Activated CD4-positive, alpha-beta T cell treated with anti-CD3 and anti-CD28 coated beads for 36 hours (primary cell): ENCODE data around the gene ARHGAP27. TPM values are rescaled to one million over a fixed set of nuclear protein-coding genes. Genes with fewer than 3 reads are reported as not detected.
A peak's percentile ranks its signal among the peaks of the same experiment; 100 is the strongest.
"Not testable (repeated sequence)": the region's sequence is repeated elsewhere in the genome, so short reads cannot be mapped to it uniquely, and the experiment has no call there.

Experiments used
- ATAC-seq: fragments of 200-7000 bp; cut with Tn5 transposase; one replicate; pipeline ENCODE4 v1.10.0; 2021; ENCODE audit warnings: mild to moderate bottlenecking, moderate library complexity
- CTCF ChIA-PET: fragments of 350-600 bp; sonication (Branson Sonifier 250); formaldehyde crosslinking; loops from one replicate; lab custom pipeline; 2021; ENCODE audit warnings: antibody characterized with exemption; lab: Charles Lee
- POLR2A ChIA-PET: fragments of 350-600 bp; sonication (Branson Sonifier 250); formaldehyde crosslinking; loops from one replicate; lab custom pipeline; 2021; ENCODE audit warnings: antibody characterized with exemption, inconsistent platforms; lab: Charles Lee
- DNase-seq: peaks from one replicate; pipeline ENCODE4 v3.0.0-alpha.2; 2020
- H3K27ac Mint-ChIP-seq: one replicate; pipeline ENCODE4 v1.8.0; 2021; ENCODE audit warnings: mixed read lengths
- H3K27me3 Mint-ChIP-seq: one replicate; pipeline ENCODE4 v1.8.0; 2021; ENCODE audit warnings: mixed read lengths
- H3K36me3 Mint-ChIP-seq: one replicate; pipeline ENCODE4 v1.8.0; 2021; ENCODE audit warnings: low read depth, mixed read lengths
- H3K4me1 Mint-ChIP-seq: one replicate; pipeline ENCODE4 v1.8.0; 2021; ENCODE audit warnings: mixed read lengths
- H3K4me3 Mint-ChIP-seq: one replicate; pipeline ENCODE4 v1.8.0; 2021; ENCODE audit warnings: mild to moderate bottlenecking, moderate library complexity, mixed read lengths
- H3K9me3 Mint-ChIP-seq: one replicate; pipeline ENCODE4 v1.8.0; 2021; ENCODE audit warnings: low read depth, mixed read lengths
- intact Hi-C, 2 experiments: fragments of 100-400 bp; cut with DNase I in 1 of 2; cut with micrococcal nuclease in 1 of 2; formaldehyde crosslinking; loops; one replicate each; pipeline versions ENCODE4 v1.14.2 to v1.15.1; 2022 to 2024; cut with DNase I, micrococcal nuclease
- total RNA-seq, 2 experiments: library from RNA; stranded (reverse); gene quantifications; one replicate each; pipeline ENCODE4 v1.2.3, GENCODE V29; 2021

Gene ARHGAP27
- total RNA-seq: 10 to 100 TPM; 43.2 to 43.5 TPM

- H3K4me1 Mint-ChIP-seq: peaks cover 21% of the 10 kb centered on the region
- DNase-seq: peak; percentile 49
- intact Hi-C loops: no loop called here
- H3K36me3 Mint-ChIP-seq: peaks cover under 1% of the 10 kb centered on the region
- POLR2A ChIA-PET: no interaction called here
- ATAC-seq: no peak
- no peaks in the 10 kb centered on the region for H3K9me3 Mint-ChIP-seq
- CTCF ChIA-PET: no interaction called here
- H3K4me3 Mint-ChIP-seq: peak within 1 kb of the TSS; percentile 68
- peaks cover 6% of the 10 kb centered on the region for H3K27me3 Mint-ChIP-seq
- no peak within 1 kb of the TSS for H3K27ac Mint-ChIP-seq
These were observed at the start of gene ARHGAP27 for GRCh38 chr17:45432405-45433158. Gene ARHGAP27, minus strand, starts transcription at chr17:45432870. Its CDS starts 2,591 bp downstream, at chr17:45430279.

DNA sequence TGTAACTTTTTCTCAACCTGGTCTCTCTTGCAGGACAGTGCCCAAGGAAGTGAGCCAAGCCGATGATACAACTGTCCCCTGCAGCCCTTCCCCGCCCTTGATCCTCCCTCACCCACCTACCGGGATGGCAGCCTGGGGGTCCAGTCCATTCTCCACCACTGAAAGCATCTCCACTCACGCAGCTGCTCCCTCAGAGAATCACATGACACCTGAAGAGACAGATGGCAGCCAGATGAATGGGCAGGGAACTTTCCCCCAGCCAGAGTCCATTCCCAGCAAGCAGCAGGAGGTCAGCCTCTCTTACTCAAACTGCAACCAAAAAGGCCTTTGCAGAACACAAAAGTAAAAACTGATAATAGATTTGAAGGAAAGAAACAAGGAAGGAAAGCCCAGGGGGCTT is 49.6 kb upstream of the ARHGAP27 start:
- DNase-seq, H3K27me3 Mint-ChIP-seq, ATAC-seq, H3K4me1 Mint-ChIP-seq, CTCF ChIA-PET, H3K9me3 Mint-ChIP-seq, H3K27ac Mint-ChIP-seq, intact Hi-C loops, POLR2A ChIA-PET, H3K4me3 Mint-ChIP-seq: not testable (repeated sequence)
- H3K36me3 Mint-ChIP-seq: peaks cover 11% of the 10 kb centered on the region

GRCh38 chr17:45475436-45475835 is 42.8 kb upstream of the ARHGAP27 start:
- H3K4me3 Mint-ChIP-seq, DNase-seq, H3K9me3 Mint-ChIP-seq, intact Hi-C loops, H3K4me1 Mint-ChIP-seq, CTCF ChIA-PET, H3K27ac Mint-ChIP-seq, POLR2A ChIA-PET, ATAC-seq, H3K27me3 Mint-ChIP-seq: not testable (repeated sequence)
- peaks cover 24% of the 10 kb centered on the region for H3K36me3 Mint-ChIP-seq

GRCh38 chr17:45472249-45472648 is 39.6 kb upstream of the ARHGAP27 start:
- DNase-seq, H3K27me3 Mint-ChIP-seq, H3K27ac Mint-ChIP-seq, H3K9me3 Mint-ChIP-seq, CTCF ChIA-PET, POLR2A ChIA-PET, H3K4me3 Mint-ChIP-seq, H3K4me1 Mint-ChIP-seq, intact Hi-C loops, ATAC-seq: not testable (repeated sequence)
- H3K36me3 Mint-ChIP-seq: peaks cover 15% of the 10 kb centered on the region

GRCh38 chr17:45469204-45469563 is 36.5 kb upstream of the ARHGAP27 start:
- CTCF ChIA-PET: interaction anchor here (0.7 kb wide), 1 partner anchor 170 kb away, joined by 3 read pairs; no protein-coding TSS in a partner anchor
- H3K4me3 Mint-ChIP-seq, POLR2A ChIA-PET: not testable (repeated sequence)

DNA sequence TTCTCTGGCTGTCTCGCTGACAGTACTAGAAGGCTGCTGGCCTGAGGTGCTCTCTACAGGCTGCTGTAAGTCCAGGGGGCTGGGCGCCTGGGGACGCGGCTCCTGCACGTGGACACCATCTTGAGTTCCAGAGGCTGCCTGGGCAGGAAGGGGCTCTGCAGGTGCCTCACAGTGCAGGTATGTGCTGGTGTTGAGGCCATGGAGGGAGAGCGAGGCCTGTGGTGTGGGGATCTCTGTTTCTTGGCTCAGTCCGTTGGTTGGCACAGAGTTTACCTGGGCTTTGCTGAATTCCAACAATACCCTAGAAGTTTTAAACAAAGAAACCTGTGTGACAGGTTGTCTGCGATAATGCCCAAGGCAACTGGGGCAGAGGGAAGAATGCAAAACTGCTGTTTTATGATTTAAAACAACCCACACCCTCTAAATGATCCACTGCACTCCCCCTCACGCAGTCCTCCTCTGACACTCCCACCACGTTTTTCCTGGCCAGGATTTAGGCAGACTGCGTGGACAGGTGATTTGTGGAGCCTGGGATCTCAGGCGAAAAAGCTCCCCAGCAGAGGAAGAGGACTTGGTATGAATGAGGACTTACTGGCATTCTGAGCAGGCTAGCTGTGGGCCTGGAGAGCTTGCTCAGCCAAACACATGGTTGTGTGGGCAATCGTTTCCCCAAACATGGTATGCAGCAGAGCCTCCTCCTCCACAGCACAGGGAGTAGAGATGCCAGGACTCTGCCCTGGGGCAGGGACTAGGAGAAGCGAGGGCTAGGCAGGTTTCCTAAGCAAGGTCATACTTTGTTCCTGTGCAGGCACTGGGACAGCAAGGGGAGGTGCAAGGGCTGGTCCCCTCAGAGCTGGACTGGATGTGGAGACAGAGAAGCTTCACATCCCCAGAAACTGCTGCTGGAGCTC is 35.9 kb upstream of the ARHGAP27 start:
- H3K4me1 Mint-ChIP-seq, CTCF ChIA-PET, H3K27ac Mint-ChIP-seq, H3K4me3 Mint-ChIP-seq, H3K9me3 Mint-ChIP-seq, POLR2A ChIA-PET, DNase-seq, H3K27me3 Mint-ChIP-seq, ATAC-seq, H3K36me3 Mint-ChIP-seq, intact Hi-C loops: not testable (repeated sequence)

More at GRCh38 chr17:45469204-45469563, 36.5 kb upstream of the ARHGAP27 start:
- intact Hi-C loops, H3K4me1 Mint-ChIP-seq, H3K27ac Mint-ChIP-seq, H3K27me3 Mint-ChIP-seq, ATAC-seq, H3K9me3 Mint-ChIP-seq, DNase-seq, H3K36me3 Mint-ChIP-seq: not testable (repeated sequence)

- POLR2A ChIA-PET, H3K9me3 Mint-ChIP-seq, H3K36me3 Mint-ChIP-seq, CTCF ChIA-PET, H3K27me3 Mint-ChIP-seq, intact Hi-C loops, H3K4me3 Mint-ChIP-seq: not testable (repeated sequence)
- DNase-seq (peak; percentile 68), ATAC-seq (peak; percentile 98)
- Mint-ChIP-seq H3K4me1 (peaks cover 11% of the 10 kb centered on the region), H3K27ac (peak overlapping the region; percentile 84)
These were observed 29.1 kb upstream of the ARHGAP27 start for GRCh38 chr17:45461524-45462327.

DNA sequence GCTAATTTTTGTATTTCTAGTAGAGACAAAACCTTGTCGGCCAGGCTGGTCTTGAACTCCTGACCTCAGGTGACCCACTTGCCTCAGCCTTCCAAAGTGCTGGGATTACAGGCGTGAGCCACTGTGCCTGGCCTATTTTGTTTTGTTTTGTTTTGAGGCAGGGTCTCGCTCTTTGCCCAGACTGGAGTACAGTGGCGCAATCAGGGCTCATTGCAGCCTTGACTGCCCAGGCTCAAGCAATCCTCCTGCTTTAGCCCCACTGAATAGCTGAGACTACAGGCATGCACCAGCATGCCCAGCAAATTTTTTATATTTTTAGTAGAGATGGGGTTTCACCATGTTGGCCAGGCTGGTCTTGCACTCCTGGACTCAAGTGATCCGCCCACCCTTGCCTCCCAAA is 27.8 kb upstream of the ARHGAP27 start:
- H3K27me3 Mint-ChIP-seq, H3K4me3 Mint-ChIP-seq, H3K9me3 Mint-ChIP-seq, H3K27ac Mint-ChIP-seq, intact Hi-C loops, DNase-seq, H3K36me3 Mint-ChIP-seq, ATAC-seq, CTCF ChIA-PET, POLR2A ChIA-PET: not testable (repeated sequence)
- H3K4me1 Mint-ChIP-seq: peaks cover 11% of the 10 kb centered on the region

- ATAC-seq, H3K9me3 Mint-ChIP-seq, H3K27me3 Mint-ChIP-seq, H3K4me3 Mint-ChIP-seq, DNase-seq, H3K4me1 Mint-ChIP-seq, intact Hi-C loops, H3K27ac Mint-ChIP-seq, POLR2A ChIA-PET, CTCF ChIA-PET, H3K36me3 Mint-ChIP-seq: not testable (repeated sequence)
These were observed 21.7 kb upstream of the ARHGAP27 start for GRCh38 chr17:45454341-45454740.

DNA sequence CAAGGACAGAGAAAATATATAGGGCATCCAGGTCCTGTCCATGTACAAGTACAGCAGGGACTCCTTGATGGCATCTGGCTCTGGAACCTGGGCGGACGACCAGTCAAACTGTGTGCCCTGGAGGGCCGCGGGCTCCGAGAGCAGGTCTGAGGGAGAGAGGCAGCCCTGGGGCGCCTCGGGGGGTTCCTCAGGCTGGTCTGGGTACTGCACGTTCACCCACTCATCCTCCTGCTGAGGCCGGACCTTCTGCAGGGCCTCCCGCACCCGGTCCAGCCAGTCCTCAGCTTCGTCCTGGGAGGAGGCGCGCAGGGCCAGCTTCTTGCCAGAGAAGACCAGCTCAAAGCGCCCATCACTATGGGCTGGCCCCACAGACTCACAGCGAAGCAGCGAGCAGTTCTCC is 21.1 kb upstream of the ARHGAP27 start:
- H3K9me3 Mint-ChIP-seq, POLR2A ChIA-PET, CTCF ChIA-PET, H3K36me3 Mint-ChIP-seq, H3K27me3 Mint-ChIP-seq, H3K27ac Mint-ChIP-seq, H3K4me3 Mint-ChIP-seq, intact Hi-C loops, DNase-seq, H3K4me1 Mint-ChIP-seq: not testable (repeated sequence)
- ATAC-seq: peak; percentile 39

- DNase-seq, POLR2A ChIA-PET, H3K4me3 Mint-ChIP-seq, H3K9me3 Mint-ChIP-seq, H3K4me1 Mint-ChIP-seq, CTCF ChIA-PET, H3K36me3 Mint-ChIP-seq, intact Hi-C loops, ATAC-seq, H3K27ac Mint-ChIP-seq, H3K27me3 Mint-ChIP-seq: not testable (repeated sequence)
These were observed 20.5 kb upstream of the ARHGAP27 start for GRCh38 chr17:45453225-45453534.
